HG02678 (cell line): ENCODE measurements around the gene RFX8.
"Not testable (repeated sequence)": the region's sequence is repeated elsewhere in the genome, so short reads cannot be mapped to it uniquely, and the experiment has no call there.

ENCODE experiments used
- ATAC-seq: cut with Tn5 transposase; IDR thresholded peaks from one replicate; pipeline ENCODE4 v1.9.1; 2021; ENCODE audit warnings: mild to moderate bottlenecking, moderate library complexity; ENCODE audit not compliant: unreplicated experiment

The RFX8 gene

DNA sequence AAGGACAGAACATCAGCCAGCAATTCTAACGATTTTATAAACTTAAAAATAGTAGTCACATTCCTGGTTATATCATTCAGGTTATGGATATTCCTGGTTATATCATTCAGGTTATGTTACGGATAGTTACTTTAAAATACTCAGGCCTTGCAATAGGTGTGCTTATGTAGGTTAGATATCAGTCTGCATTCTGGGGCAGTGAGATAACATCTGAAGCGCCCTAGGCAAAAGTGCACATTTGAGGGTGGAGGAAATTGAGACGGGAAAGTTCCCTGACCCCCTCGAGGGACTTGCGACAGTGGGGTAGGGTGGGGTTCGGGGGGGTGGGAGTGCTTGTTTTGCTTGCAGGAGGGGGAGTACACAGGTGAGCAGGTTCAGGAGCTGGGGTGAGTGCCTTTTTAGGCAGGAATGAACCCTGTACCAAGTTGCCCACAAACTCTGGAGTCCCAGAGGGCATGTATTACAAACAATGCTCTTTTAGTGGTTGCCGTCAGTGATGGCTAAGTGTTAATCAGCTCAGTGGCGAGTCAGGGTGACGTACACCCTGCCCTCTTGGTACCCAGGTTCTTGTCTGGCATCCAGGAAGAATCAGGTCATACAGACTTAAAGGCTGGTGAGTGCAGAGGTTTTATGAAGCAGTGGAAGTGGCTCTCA, 119.4 kb downstream of the RFX8 start:
- ATAC-seq = no peak

DNA sequence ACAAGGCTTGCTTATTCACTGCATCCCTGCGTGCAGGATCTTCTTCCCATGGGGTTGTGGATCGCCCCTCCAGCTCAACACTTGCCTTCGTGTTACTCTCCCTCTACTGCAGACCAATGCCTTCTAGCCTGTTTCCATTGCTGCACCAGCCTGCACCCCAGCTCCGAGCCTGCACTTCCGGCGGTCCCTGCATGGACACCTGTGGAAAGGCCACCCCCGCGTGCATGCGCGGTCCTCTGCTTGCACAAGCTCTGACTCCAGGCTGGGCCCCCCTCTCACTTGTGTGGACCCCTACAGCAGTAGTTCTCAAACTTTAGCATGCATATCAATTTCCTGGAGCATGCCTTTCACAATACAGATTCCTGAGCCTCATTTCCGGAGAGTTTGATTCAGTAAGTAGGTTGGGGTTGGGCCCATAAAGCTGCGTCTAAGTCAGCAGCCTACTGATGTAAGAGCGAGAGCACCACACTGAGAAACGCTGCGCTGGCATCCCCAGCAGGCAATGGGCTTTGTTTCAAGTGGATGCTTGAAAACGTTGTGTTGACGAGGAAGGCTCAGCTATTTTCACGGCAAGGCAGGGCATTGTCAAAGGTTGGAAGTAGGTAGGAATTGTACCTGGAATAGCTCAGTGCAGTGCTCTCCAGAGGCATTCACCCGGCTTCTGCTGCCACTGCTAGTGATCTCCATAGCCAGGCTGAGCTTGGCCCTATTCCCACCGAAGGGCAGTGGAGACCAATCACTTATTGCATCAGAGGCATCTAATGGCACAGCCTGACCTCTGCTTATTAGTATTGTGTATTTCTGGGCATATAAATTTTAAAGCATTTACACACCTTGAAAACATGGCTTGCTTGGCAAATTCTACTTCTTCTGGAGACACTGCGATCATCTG, 120.2 kb downstream of the RFX8 start:
- no peak for ATAC-seq

DNA sequence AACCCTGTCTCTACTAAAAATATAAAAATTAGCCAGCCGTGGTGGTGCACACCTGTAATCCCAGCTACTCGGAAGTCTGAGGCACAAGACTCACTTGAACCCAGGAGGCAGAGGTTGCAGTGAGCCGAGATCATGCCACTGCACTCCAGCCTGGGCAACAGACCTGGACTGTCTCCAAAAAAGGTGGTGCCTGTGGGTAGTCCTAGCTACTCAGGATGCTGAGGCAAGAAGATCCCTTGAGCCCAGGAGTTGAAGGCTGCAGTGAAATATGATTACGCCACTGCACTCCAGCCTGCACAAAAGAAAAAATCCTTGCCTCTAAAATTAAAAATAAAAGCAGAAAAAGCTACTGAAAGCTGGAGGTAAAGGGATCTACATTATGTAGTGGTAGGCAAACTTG, 122.3 kb downstream of the RFX8 start:
- ATAC-seq = not testable (repeated sequence)

DNA sequence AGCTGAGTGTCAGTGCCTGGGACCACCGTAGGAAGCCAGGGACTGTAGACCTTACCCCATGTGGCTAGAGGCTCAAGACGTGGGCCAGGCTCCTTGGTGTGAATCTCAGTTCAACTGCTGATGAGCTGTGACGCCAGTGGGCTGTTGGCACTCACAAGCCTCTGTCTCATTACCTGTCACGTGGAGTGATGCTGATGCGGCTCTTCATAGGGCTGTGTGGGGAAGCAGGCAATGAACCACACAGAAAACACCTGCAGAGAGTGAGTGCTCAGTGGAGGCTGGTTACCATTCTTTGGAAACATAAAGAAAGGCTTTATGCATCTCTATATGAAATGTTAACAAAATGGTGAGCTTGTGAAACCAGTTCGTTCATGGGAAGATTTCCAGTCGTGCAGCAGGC, 123.7 kb downstream of the RFX8 start:
- ATAC-seq = no peak

DNA sequence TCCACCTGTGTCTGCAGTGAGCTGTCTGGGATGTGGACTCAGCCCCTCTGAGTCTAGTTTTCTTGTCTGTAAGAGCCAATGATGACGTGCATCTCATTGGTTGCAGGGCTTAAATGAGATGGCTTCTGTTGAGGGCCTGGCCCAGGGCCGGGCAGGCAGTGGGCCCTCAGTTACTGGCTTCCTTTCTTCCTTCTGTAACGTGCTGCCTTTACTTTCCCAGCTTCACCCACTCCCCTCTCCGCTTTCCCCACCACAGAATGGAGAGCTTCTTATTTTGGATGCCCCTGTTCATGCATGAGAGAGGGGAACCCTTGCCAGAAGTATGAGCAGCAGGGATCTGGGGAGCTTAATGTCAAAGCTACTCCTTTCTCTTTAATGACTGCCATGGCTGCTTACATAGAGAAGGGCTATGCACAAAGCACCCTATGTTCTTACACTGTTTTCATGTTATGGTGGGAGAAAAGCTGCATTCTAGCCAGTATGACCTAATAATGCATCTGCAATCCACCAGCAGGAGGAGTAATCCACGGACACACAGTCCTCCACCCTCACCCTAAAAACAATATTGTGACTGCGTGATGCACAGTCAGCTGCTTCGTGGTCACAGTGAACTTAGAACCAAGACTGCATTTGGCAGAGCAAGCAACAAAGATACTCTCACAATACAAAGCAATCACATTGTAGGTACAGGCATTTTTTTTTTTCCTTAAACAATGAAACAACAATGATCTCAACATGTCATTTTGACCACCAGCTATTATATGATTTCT, 124.8 kb downstream of the RFX8 start:
- ATAC-seq = no peak

DNA sequence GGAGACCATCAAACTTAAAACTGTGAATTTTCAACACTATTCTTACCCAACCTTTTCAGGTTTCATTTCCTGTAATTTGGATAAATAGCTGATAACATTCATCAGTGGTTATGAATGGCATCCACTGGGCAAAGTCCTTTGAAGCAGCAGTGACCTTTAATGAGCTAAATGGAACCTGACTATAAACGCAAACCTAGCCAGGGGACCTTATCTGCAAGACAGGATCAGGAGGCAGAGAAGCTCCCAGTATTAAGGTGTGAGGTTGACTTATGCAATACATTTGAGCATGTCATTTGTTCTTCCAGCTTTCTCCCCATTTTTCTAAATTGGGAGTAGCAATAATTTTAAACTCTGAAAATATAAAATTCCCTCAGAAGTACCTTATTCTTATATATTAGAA, 126.0 kb downstream of the RFX8 start:
- no peak for ATAC-seq
